K562 (cell line): ENCODE data around the gene WDR13. TPM values are rescaled to one million over a fixed set of nuclear protein-coding genes. Genes with fewer than 3 reads are reported as not detected.
A peak's percentile ranks its signal among the peaks of the same experiment; 100 is the strongest.

Source experiments
- ESRRA ChIP-seq: fragments of 450-650 bp; IDR thresholded peaks from 2 replicates; pipeline ENCODE4 v1.6.1; 2014; ENCODE audit warnings: low read depth, mild to moderate bottlenecking, moderate library complexity, borderline replicate concordance
- MCM7 ChIP-seq, 2 experiments: fragments of 450-650 bp; IDR thresholded peaks; 2 replicates each; pipeline ENCODE4 v1.6.1; 2016 to 2018
- SAP30 ChIP-seq: fragments of 200-600 bp; sonication (generic); IDR thresholded peaks from 2 replicates; pipeline ENCODE4 v1.6.1; 2012; ENCODE audit warnings: borderline replicate concordance, low read depth, mild to moderate bottlenecking, moderate library complexity, low read length, control low read depth, inconsistent platforms; ENCODE audit not compliant: insufficient read depth, poor library complexity, severe bottlenecking
- SOX6 ChIP-seq: fragments of 450-650 bp; IDR thresholded peaks from 2 replicates; pipeline ENCODE4 v1.6.1; 2014; ENCODE audit warnings: mild to moderate bottlenecking
- THAP7 ChIP-seq: fragments of 250-450 bp; sonication (Bioruptor Pico); IDR thresholded peaks from 2 replicates; pipeline ENCODE4 v1.5.0; 2021
- ZBTB33 ChIP-seq: sonication (generic); formaldehyde crosslinking; IDR thresholded peaks from 2 replicates; pipeline ENCODE4 v1.8.1; 2023; ENCODE audit warnings: mild to moderate bottlenecking, missing genetic modification reagents
- ZNF174 ChIP-seq: fragments of 250-450 bp; sonication (Bioruptor Pico); IDR thresholded peaks from 2 replicates; pipeline ENCODE4 v1.4.0; 2020; ENCODE audit warnings: mild to moderate bottlenecking
- ZNF224 ChIP-seq: sonication (generic); formaldehyde crosslinking; IDR thresholded peaks from 2 replicates; pipeline ENCODE4 v1.8.0; 2022; ENCODE audit warnings: mild to moderate bottlenecking, missing genetic modification reagents
- ZNF609 ChIP-seq: sonication (generic); formaldehyde crosslinking; IDR thresholded peaks from 2 replicates; pipeline ENCODE4 v1.8.1; 2023; ENCODE audit warnings: missing genetic modification reagents, mild to moderate bottlenecking, borderline replicate concordance
- polyA plus RNA-seq, 8 experiments: library from polyadenylated mRNA; depleted of rRNA in 4 of 8; stranded (reverse) in 5 of 8; unstranded in 3 of 8; fragments of >200 nt; fragmentation: Nextera tagmentation in 2 of 8; fragmentation: Illumina TruSeq in 1 of 8; extraction: Ambion mirVana in 2 of 8; extraction: Trizol in 1 of 8; gene quantifications; 2 replicates each; pipeline versions ENCODE4 v1.2.1 to v1.2.3, GENCODE V29; 2011 to 2014; ENCODE audit warnings: inconsistent platforms in 1 of 8, missing spikeins in 1 of 8
- total RNA-seq, 7 experiments: library from RNA; depleted of rRNA in 6 of 7; stranded (reverse); fragments of >200 nt in 6 of 7; fragmentation: Illumina TruSeq in 2 of 7; extraction: Trizol in 2 of 7; gene quantifications; 2 replicates each; pipeline versions ENCODE4 v1.2.1 to v1.2.3, GENCODE V29; 2011 to 2021; ENCODE audit warnings: low replicate concordance in 1 of 7
- TF ChIP-seq, protein P1 (sequence below): IDR thresholded peaks from 2 replicates; pipeline ENCODE4 v1.6.1; 2011; ENCODE audit warnings: borderline replicate concordance, low read depth, mild to moderate bottlenecking, moderate library complexity, low read length; ENCODE audit not compliant: insufficient read depth, poor library complexity, severe bottlenecking

WDR13 gene
- total and polyA plus RNA-seq, 9 of the 15 experiments (the other 6 are each of a cell fraction or from before 2014, with no cell fraction given) = 7.4 to 70.5 (median 31.4) TPM

GRCh38 chrX:48631376-48632090, 34.2 kb downstream of the WDR13 start (continued):
- no peak for TF ChIP-seq THAP7 (CRISPR knock-in tag)
- peak; percentile 64 for TF ChIP-seq SOX6
- TF ChIP-seq ESRRA = peak; percentile 25; the same call in 1 of the 2 replicates
- no peak for TF ChIP-seq SAP30
- TF ChIP-seq ZNF224 (CRISPR knock-in tag) = no peak
- TF ChIP-seq ZBTB33 (CRISPR knock-in tag) = peak; percentile 68
- TF ChIP-seq MCM7 (IDR thresholded peaks at IDR 0.05) = no peak
- TF ChIP-seq, protein P1, sequence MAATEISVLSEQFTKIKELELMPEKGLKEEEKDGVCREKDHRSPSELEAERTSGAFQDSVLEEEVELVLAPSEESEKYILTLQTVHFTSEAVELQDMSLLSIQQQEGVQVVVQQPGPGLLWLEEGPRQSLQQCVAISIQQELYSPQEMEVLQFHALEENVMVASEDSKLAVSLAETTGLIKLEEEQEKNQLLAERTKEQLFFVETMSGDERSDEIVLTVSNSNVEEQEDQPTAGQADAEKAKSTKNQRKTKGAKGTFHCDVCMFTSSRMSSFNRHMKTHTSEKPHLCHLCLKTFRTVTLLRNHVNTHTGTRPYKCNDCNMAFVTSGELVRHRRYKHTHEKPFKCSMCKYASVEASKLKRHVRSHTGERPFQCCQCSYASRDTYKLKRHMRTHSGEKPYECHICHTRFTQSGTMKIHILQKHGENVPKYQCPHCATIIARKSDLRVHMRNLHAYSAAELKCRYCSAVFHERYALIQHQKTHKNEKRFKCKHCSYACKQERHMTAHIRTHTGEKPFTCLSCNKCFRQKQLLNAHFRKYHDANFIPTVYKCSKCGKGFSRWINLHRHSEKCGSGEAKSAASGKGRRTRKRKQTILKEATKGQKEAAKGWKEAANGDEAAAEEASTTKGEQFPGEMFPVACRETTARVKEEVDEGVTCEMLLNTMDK = no peak
- TF ChIP-seq ZNF609 = no peak
- no peak for TF ChIP-seq ZNF174 (CRISPR knock-in tag)
